OCI-LY7 (cell line): Measurements from ENCODE around the gene SERPINF2. TPM values are rescaled to one million over a fixed set of nuclear protein-coding genes. Genes with fewer than 3 reads are reported as not detected.
A peak's percentile ranks its signal among the peaks of the same experiment; 100 is the strongest.

ENCODE experiments used
- BruUV-seq: library from RNA; stranded (reverse); fragments of 400-500 nt; replicated peaks from 2 replicates; lab custom pipeline; 2021; lab: Mats Ljungman, UMichigan
- CTCF ChIA-PET: fragments of 300-600 bp; sonication (Branson Sonifier 250); formaldehyde crosslinking; loops from one replicate; lab custom pipeline; 2022; ENCODE audit warnings: antibody characterized with exemption; ENCODE audit not compliant: unreplicated experiment; lab: Charles Lee
- POLR2A ChIA-PET: fragments of 300-600 bp; sonication (Branson Sonifier 250); formaldehyde crosslinking; loops from one replicate; lab custom pipeline; 2022; ENCODE audit warnings: antibody characterized with exemption; lab: Charles Lee
- DNase-seq: peaks from one replicate; pipeline ENCODE4 v3.0.0-alpha.2; 2015; ENCODE audit warnings: low spot score
- H2AFZ ChIP-seq: fragments of 200-600 bp; sonication (generic), shearing (Covaris generic); 2 replicates; pipeline ENCODE4 v1.6.1; 2014; ENCODE audit warnings: mild to moderate bottlenecking, antibody characterized with exemption, low read length, moderate library complexity
- H3K27ac ChIP-seq: fragments of 200-600 bp; sonication (generic); 2 replicates; pipeline ENCODE4 v1.5.1; 2014; ENCODE audit warnings: mixed run types, low read depth, mild to moderate bottlenecking, moderate library complexity, low read length, inconsistent platforms; ENCODE audit not compliant: poor library complexity, severe bottlenecking
- H3K36me3 ChIP-seq: fragments of 200-600 bp; sonication (generic); 2 replicates; pipeline ENCODE4 v1.6.1; 2014; ENCODE audit warnings: mild to moderate bottlenecking, antibody characterized with exemption, low read length, moderate library complexity, mixed read lengths; ENCODE audit not compliant: insufficient read depth
- H3K4me1 ChIP-seq: fragments of 200-600 bp; sonication (generic); 2 replicates; pipeline ENCODE4 v1.5.1; 2014; ENCODE audit warnings: mild to moderate bottlenecking, low read length; ENCODE audit not compliant: insufficient read depth, poor library complexity, severe bottlenecking
- H3K4me2 ChIP-seq: fragments of 200-600 bp; sonication (generic); 2 replicates; pipeline ENCODE4 v1.6.1; 2014; ENCODE audit warnings: mild to moderate bottlenecking, low read length
- H3K4me3 ChIP-seq: fragments of 200-600 bp; sonication (generic); 2 replicates; pipeline ENCODE4 v1.5.1; 2014; ENCODE audit warnings: mild to moderate bottlenecking, low read depth, low read length; ENCODE audit not compliant: poor library complexity, severe bottlenecking
- H3K79me2 ChIP-seq: fragments of 200-600 bp; sonication (generic); 2 replicates; pipeline ENCODE4 v1.6.1; 2016; ENCODE audit warnings: low read depth, mild to moderate bottlenecking, low read length, moderate library complexity, mixed read lengths; ENCODE audit not compliant: insufficient read depth
- H3K9me2 ChIP-seq: fragments of 200-600 bp; sonication (generic); 2 replicates; pipeline ENCODE4 v1.6.1; 2016; ENCODE audit warnings: mild to moderate bottlenecking, low read length, mixed read lengths; ENCODE audit not compliant: insufficient read depth
- H3K9me3 ChIP-seq: fragments of 200-600 bp; sonication (generic); 2 replicates; pipeline ENCODE4 v1.6.1; 2014; ENCODE audit warnings: mild to moderate bottlenecking, mixed run types, low read length, mixed read lengths
- H4K20me1 ChIP-seq: fragments of 200-600 bp; sonication (generic); 2 replicates; pipeline ENCODE4 v1.6.1; 2014; ENCODE audit warnings: mild to moderate bottlenecking, antibody characterized with exemption, low read length, moderate library complexity, mixed read lengths; ENCODE audit not compliant: insufficient read depth
- CTCF ChIP-seq: fragments of 200-600 bp; sonication (generic); conservative IDR thresholded peaks from 2 replicates; pipeline ENCODE4 v1.5.1; 2014; ENCODE audit warnings: mild to moderate bottlenecking, antibody characterized with exemption, low read length, moderate library complexity, mixed read lengths
- EZH2phosphoT487 ChIP-seq: fragments of 200-600 bp; sonication (generic); IDR thresholded peaks from 2 replicates; pipeline ENCODE4 v1.6.1; 2018; ENCODE audit warnings: low read depth, borderline replicate concordance, mild to moderate bottlenecking, mixed run types, antibody characterized with exemption, low read length, moderate library complexity, mixed read lengths
- intact Hi-C: fragments of 100-400 bp; cut with micrococcal nuclease; formaldehyde crosslinking; loops from one replicate; pipeline ENCODE4 v1.10.0; 2022; ENCODE audit not compliant: unreplicated experiment
- total RNA-seq, 2 experiments: library from RNA; depleted of rRNA in 1 of 2; stranded (reverse); fragments of >200 nt in 1 of 2; shearing (Covaris generic) in 1 of 2; gene quantifications; 2 replicates each; pipeline ENCODE4 v1.2.3, GENCODE V29; 2014 to 2022

Gene SERPINF2
- total RNA-seq, 2 experiments from 2014 or later: 0.38 to 1.0 TPM

- Histone ChIP-seq H3K4me2 (peak within 1 kb of the TSS; percentile 96), H2AFZ (peak within 1 kb of the TSS; percentile 84), H3K9me2 (no peaks in the 10 kb centered on the region), H3K36me3 (peaks cover 9% of the 10 kb centered on the region; the same call in 1 of the 2 replicates), H3K79me2 (peaks cover 9% of the 10 kb centered on the region), H3K9me3 (no peaks in the 10 kb centered on the region), H3K27ac (peak within 1 kb of the TSS; percentile 61), H3K4me1 (peaks cover 43% of the 10 kb centered on the region), H3K4me3 (peak within 1 kb of the TSS; percentile 92), H4K20me1 (no peaks in the 10 kb centered on the region)
- intact Hi-C loops: loop anchor here (5.0 kb wide), 2 partner anchors 48 to 108 kb away; partner anchors contain the start of gene RPA1
- ChIA-PET CTCF (no interaction called here), POLR2A (interaction anchor here (0.6 kb wide), 1 partner anchor 39 kb away, joined by 4 read pairs; no protein-coding TSS in a partner anchor)
- no peak for TF ChIP-seq CTCF
- TF ChIP-seq EZH2phosphoT487: no peak
- DNase-seq: peak; percentile 93
- no TSS peak for BruUV-seq
Measured at GRCh38 chr17:1724351-1724868, 18.3 kb upstream of the SERPINF2 start, which contains the start of gene WDR81. TSS of gene WDR81 (plus strand) at chr17:1724704. CDS start at chr17:1724960, 256 bp downstream.

GRCh38 chr17:1724869-1725641 is 17.6 kb upstream of the SERPINF2 start:
- H3K9me3 ChIP-seq: no peaks in the 10 kb centered on the region
- peaks cover 9% of the 10 kb centered on the region for H3K79me2 ChIP-seq
- ChIA-PET POLR2A (no interaction called here), CTCF (no interaction called here)
- H4K20me1 ChIP-seq: no peaks in the 10 kb centered on the region
- peaks cover 9% of the 10 kb centered on the region; the same call in 1 of the 2 replicates for H3K36me3 ChIP-seq
- H3K4me1 ChIP-seq: peaks cover 43% of the 10 kb centered on the region
- H2AFZ ChIP-seq: peak overlapping the region; percentile 84; the same call in 1 of the 2 replicates
- peak overlapping the region; percentile 92 for H3K4me3 ChIP-seq
- intact Hi-C loops: loop anchor here (5.0 kb wide), 2 partner anchors 47 to 107 kb away; partner anchors contain the start of gene RPA1
- H3K27ac ChIP-seq: no peak overlapping the region
- H3K4me2 ChIP-seq: peak overlapping the region; percentile 96
- BruUV-seq: no TSS peak
- no peak for TF ChIP-seq EZH2phosphoT487
- no peak for TF ChIP-seq CTCF
- H3K9me2 ChIP-seq: no peaks in the 10 kb centered on the region
- DNase-seq: no peak
